Parathyroid adenoma (tissue), 2 donors: Measurements from ENCODE around the gene DUS3L.
"Not testable (repeated sequence)": the region's sequence is repeated elsewhere in the genome, so short reads cannot be mapped to it uniquely, and the experiment has no call there.

ENCODE experiments used
- H2AFZ ChIP-seq: fragments of 300-600 bp; sonication (generic); one replicate; pipeline ENCODE4 v1.7.0; 2017; ENCODE audit warnings: antibody characterized with exemption, mild to moderate bottlenecking
- H3K27ac ChIP-seq: fragments of 300-600 bp; sonication (generic); one replicate; pipeline ENCODE4 v1.7.0; 2017
- H3K27me3 ChIP-seq: fragments of 300-600 bp; sonication (generic); one replicate; pipeline ENCODE4 v1.7.0; 2017; ENCODE audit warnings: low read length; ENCODE audit not compliant: control insufficient read depth, insufficient read depth
- H3K36me3 ChIP-seq: fragments of 300-600 bp; sonication (generic); one replicate; pipeline ENCODE4 v1.7.0; 2017; ENCODE audit warnings: low read length; ENCODE audit not compliant: control insufficient read depth, insufficient read depth
- H3K4me1 ChIP-seq: fragments of 300-600 bp; sonication (generic); one replicate; pipeline ENCODE4 v1.7.0; 2017; ENCODE audit warnings: control low read depth
- H3K4me2 ChIP-seq: fragments of 300-600 bp; sonication (generic); one replicate; pipeline ENCODE4 v1.7.0; 2017; ENCODE audit warnings: low read length
- H3K4me3 ChIP-seq: fragments of 300-600 bp; sonication (generic); one replicate; pipeline ENCODE4 v1.7.0; 2017; ENCODE audit warnings: low read depth, low read length
- H3K79me2 ChIP-seq: fragments of 300-600 bp; sonication (generic); one replicate; pipeline ENCODE4 v1.7.0; 2017; ENCODE audit warnings: control low read depth
- H3K9ac ChIP-seq: fragments of 300-600 bp; sonication (generic); one replicate; pipeline ENCODE4 v1.7.0; 2017; ENCODE audit warnings: mild to moderate bottlenecking
- H3K9me3 ChIP-seq: fragments of 300-600 bp; sonication (generic); one replicate; pipeline ENCODE4 v1.7.0; 2017; ENCODE audit warnings: low read length; ENCODE audit not compliant: control insufficient read depth
- CTCF ChIP-seq: fragments of 300-600 bp; sonication (generic); IDR thresholded peaks from one replicate; pipeline ENCODE4 v1.7.0; 2017; ENCODE audit warnings: antibody characterized with exemption, mild to moderate bottlenecking
- donor health status: primary hyperparathyroidism.

The DUS3L gene

DNA sequence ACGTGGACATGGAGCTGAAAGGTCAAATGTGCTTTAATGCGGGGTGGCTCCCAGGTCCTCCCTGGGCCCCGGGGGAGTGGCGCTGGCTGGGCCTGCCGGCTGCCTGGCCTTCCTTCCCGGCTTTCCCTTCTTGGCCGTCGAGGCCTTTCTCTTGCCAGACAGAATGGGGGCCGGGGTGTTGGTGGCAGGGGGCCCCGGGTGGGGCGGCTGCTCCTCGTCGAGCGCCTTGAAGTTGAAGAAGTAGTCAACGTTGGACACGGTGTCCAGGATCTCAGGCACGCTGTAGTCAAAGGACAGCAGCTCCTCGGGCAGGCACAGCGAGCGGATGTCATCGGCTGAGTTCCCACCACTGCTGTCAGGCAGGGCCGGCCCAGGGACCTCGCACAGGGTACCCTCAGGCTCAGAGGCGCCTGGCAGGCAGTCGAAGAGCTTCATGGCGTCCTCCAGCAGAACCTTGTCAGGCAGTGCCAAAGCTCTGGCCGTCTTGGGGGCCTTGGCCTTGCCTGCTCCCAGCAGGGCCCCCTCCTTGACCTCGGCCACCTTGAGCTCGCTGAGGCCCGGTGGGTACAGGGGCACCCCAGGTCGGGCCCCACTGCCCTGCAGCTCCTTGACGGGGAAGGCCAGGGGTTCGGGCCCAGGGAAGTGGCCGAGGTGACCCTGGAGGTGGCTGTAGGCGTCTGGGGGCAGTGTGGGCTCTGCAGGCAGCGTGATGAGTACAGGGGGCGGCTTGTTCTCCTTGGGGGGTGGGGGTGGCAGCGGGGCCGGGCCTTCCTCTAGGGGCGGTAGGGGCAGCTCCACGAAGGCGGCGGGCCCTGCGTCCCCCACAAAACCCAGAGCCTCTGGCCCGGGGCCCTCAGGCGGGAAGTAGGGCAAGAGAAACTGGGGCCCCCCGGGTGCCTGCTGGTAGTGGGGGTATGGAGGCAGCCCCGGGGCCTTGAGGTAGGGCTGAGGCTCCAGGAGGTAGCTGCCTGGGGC, 7.7 kb downstream of the DUS3L start:
- Histone ChIP-seq H3K9ac (no peak overlapping the region), H3K4me2 (no peak overlapping the region), H3K9me3 (no peaks in the 10 kb centered on the region), H3K79me2 (no peaks in the 10 kb centered on the region), H3K4me1 (no peaks in the 10 kb centered on the region), H3K36me3 (no peaks in the 10 kb centered on the region), H2AFZ (no peak overlapping the region), H3K4me3 (no peak overlapping the region), H3K27ac (no peak overlapping the region), H3K27me3 (no peaks in the 10 kb centered on the region)
- TF ChIP-seq CTCF: no peak

DNA sequence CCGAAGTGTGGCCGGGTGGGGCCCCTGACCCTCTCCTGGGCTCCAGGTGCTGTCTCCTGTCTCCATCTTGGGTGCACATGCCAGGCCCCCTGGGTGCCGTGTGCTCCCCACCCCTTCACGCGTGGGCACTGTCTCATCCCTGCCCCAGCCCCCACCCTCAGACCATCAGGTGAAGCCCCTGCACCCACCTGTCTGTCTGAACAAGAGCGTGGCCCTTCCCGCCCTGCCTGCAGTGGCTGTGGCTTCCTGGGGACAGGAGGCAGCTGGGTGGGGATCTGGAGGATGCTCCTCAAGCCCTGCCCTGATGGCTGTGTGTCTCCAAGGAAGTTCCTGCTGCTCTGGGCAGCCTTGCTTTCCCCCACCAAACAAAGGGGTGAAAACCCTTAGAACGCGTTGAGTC, 8.6 kb downstream of the DUS3L start:
- Histone ChIP-seq H3K9ac (no peak overlapping the region), H3K4me3 (no peak overlapping the region), H3K27ac (no peak overlapping the region), H3K4me1 (no peaks in the 10 kb centered on the region), H3K27me3 (no peaks in the 10 kb centered on the region), H2AFZ (no peak overlapping the region), H3K36me3 (no peaks in the 10 kb centered on the region), H3K4me2 (no peak overlapping the region), H3K79me2 (no peaks in the 10 kb centered on the region), H3K9me3 (no peaks in the 10 kb centered on the region)
- no peak for TF ChIP-seq CTCF

DNA sequence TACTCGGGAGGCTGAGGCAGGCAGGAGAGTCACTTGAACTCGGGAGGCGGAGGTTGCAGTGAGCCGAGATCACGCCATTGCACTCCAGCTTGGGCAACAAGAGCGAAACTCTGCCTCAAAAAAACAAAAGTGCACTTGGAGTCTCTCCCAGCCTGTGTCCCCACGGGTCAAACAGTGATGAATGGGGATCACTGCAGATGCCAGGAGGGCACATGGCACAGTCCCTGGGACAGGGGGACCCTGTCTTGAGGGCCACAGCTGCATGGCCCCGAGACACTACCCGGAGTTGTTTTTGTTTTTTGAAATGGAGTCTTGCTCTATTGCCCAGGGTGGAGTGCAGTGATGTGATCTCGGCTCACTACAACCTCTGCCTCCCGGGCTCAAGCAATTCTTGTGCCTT, 10.0 kb downstream of the DUS3L start:
- not testable (repeated sequence) for H3K4me3 ChIP-seq

DNA sequence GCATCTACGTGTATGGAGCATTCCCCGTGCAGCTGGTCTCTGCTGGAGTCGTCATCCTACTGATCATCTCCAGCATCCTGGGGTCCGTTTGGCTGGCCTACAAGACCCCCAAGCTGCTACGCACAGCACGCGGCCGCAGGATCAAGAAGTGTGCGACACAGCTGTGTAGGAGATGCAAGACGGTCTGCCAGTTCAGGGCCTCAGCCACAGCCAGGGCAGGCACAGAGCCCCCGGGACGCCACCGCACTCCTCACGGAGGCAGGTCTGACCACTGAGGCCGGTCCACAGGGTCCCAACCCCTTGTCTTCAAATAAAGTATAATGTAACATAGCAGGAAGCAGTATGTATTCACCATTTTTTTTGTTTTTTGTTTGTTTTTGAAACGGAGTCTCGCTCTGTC, 12.6 kb downstream of the DUS3L start:
- Histone ChIP-seq H3K27ac (no peak overlapping the region), H3K36me3 (no peaks in the 10 kb centered on the region)
- TF ChIP-seq CTCF: no peak

More for the DNA sequence above, 10.0 kb downstream of the DUS3L start:
- H3K27ac ChIP-seq, H3K4me2 ChIP-seq, H3K9ac ChIP-seq, H2AFZ ChIP-seq, H3K9me3 ChIP-seq, H3K27me3 ChIP-seq, H3K4me1 ChIP-seq, H3K79me2 ChIP-seq, H3K36me3 ChIP-seq: not testable (repeated sequence)

GRCh38 chr19:5775668-5776309, 15.2 kb downstream of the DUS3L start:
- no peaks in the 10 kb centered on the region for H3K27me3 ChIP-seq
- no peak overlapping the region for H3K9ac ChIP-seq
- TF ChIP-seq CTCF: no peak
- no peaks in the 10 kb centered on the region for H3K4me1 ChIP-seq
- no peak overlapping the region for H2AFZ ChIP-seq
- H3K9me3 ChIP-seq: no peaks in the 10 kb centered on the region
- no peak overlapping the region for H3K27ac ChIP-seq
- H3K79me2 ChIP-seq: no peaks in the 10 kb centered on the region
- no peak overlapping the region for H3K4me3 ChIP-seq
- H3K36me3 ChIP-seq: no peaks in the 10 kb centered on the region
- H3K4me2 ChIP-seq: no peak overlapping the region

More for the DNA sequence above, 12.6 kb downstream of the DUS3L start:
- H3K9me3 ChIP-seq: no peaks in the 10 kb centered on the region
- H2AFZ ChIP-seq: no peak overlapping the region
- no peaks in the 10 kb centered on the region for H3K4me1 ChIP-seq
- no peaks in the 10 kb centered on the region for H3K27me3 ChIP-seq
- H3K79me2 ChIP-seq: no peaks in the 10 kb centered on the region
- H3K4me2 ChIP-seq: no peak overlapping the region
- no peak overlapping the region for H3K9ac ChIP-seq
- no peak overlapping the region for H3K4me3 ChIP-seq
